Epithelial cell of prostate (primary cell): Measurements from ENCODE around the gene TLR10.
"Not testable (repeated sequence)": the region's sequence is repeated elsewhere in the genome, so short reads cannot be mapped to it uniquely, and the experiment has no call there.

Source experiments
- DNase-seq: peaks from one replicate; pipeline ENCODE4 v3.0.0-alpha.2; 2011; ENCODE audit warnings: low read depth, low spot score
- H3K27ac ChIP-seq: fragments of 450-650 bp; 2 replicates; pipeline ENCODE4 v1.5.1; 2017; ENCODE audit warnings: mild to moderate bottlenecking

TLR10 gene

GRCh38 chr4:38769857-38770256 lies 12.9 kb downstream of the TLR10 start:
- DNase-seq = no peak
- H3K27ac ChIP-seq = no peak overlapping the region

DNA sequence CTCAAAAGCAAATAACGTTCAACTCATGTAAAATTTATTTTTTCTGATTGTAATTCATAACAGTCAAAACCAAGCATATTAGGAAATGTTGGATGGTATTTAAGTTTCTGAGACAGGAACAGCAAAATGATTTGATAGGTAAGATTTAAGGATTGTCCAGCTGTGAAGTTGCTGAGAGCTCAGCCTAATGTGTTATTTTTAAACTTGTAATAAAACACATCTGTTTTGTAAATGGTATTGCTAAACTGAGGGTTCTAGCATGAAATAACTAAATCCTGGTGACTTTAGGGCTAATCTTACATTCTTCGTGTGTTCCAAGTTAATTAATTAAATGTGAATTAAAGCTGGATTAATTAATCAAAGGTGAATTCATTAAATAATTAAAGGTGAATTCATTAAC lies 13.3 kb downstream of the TLR10 start:
- no peak for DNase-seq
- no peak overlapping the region for H3K27ac ChIP-seq

DNA sequence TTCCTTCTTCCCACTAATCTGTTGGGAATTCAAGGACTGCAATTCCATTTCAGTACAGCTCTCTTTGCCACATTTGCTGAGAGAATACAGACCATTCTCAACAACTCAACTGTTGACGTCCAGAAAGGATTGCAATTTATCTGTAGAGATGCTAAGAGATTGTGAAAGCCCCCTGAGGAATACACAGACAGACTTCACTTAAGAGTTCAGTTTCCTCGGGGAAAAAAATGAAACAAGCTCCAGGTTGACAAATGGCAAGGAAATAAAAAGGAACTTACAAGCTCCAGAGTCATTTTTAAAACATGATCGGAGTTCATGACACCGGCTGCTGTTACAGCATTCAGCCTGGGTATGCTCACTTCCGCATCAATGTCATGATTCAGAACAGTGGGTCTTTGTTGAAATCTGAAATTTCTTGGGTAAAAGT lies 13.8 kb downstream of the TLR10 start:
- no peak for DNase-seq
- no peak overlapping the region for H3K27ac ChIP-seq

DNA sequence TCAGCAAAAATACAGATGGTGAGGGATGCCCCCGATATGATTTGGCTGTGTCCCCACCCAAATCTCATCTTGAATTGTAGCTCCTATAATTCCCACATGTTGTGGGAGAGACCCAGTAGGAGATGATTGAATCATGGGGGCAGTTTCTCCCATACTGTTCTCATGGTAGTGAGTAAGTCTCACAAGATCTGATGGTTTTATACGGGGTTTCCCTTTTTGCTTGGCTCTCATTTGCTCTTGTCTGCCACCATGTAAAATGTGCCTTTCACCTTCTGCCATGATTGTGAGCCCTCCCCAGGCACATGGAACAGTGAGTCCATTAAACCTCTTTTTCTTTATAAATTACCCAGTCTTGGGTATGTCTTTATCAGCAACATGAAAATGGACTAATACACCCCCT lies 15.8 kb downstream of the TLR10 start:
- not testable (repeated sequence) for DNase-seq, H3K27ac ChIP-seq

DNA sequence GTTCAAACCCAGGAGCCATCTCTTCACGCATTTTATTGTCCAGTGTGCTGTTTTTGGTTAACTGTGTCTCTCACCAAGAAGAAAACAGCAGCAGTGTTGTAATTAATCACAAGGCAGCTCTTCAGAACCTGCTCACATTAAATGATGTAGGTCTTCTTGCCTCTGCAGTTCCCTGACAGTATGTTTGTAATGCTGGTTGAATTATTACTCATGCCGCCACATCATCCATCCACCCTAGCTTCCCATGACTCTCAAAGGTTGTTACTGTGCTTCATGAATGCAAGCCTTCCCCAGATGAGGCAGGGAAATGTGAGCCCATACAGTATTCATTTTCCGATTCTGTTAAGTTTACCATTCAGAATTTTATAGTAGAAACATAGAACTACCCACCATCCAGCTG lies 17.4 kb downstream of the TLR10 start:
- peak; percentile 51 for DNase-seq
- no peak overlapping the region for H3K27ac ChIP-seq

GRCh38 chr4:38764277-38764676 lies 18.5 kb downstream of the TLR10 start:
- no peak for DNase-seq
- no peak overlapping the region for H3K27ac ChIP-seq

- no peak overlapping the region for H3K27ac ChIP-seq
- DNase-seq = no peak
Measured at GRCh38 chr4:38762560-38762959, 20.2 kb downstream of the TLR10 start.

GRCh38 chr4:38759790-38760122 lies 23.0 kb downstream of the TLR10 start:
- no peak overlapping the region for H3K27ac ChIP-seq
- DNase-seq = no peak

DNA sequence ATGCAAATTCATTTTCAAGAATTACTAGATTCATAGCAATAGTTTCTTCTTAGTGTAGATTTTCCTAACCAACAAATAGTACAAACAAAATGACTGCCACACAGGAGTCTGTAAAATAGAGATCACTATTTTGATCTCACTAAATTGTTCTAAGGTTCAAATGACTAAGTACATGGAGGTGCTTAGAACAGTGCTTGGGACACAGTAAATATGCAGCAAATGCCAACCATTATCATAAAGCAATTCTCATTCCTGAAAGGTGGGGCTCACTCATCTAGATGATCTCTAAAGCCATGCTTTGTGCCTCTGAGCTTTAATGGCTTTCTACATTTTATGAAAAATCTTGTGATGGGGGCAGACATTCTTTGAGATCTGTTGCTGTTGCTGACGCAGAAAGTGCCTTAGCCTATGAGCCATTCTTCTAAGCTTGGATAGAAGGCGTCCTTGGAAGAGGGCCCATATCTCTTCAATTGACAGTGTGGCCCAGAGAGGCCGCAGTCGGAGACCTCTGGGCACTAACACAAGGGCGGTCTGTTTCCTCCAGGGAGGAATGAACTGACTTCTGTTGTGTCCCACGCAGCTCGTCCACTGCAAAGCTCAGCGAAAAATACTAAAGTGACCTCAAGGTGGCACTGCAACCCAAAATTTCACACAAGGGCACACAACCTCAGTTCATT lies 23.5 kb downstream of the TLR10 start:
- no peak overlapping the region for H3K27ac ChIP-seq
- DNase-seq = no peak

DNA sequence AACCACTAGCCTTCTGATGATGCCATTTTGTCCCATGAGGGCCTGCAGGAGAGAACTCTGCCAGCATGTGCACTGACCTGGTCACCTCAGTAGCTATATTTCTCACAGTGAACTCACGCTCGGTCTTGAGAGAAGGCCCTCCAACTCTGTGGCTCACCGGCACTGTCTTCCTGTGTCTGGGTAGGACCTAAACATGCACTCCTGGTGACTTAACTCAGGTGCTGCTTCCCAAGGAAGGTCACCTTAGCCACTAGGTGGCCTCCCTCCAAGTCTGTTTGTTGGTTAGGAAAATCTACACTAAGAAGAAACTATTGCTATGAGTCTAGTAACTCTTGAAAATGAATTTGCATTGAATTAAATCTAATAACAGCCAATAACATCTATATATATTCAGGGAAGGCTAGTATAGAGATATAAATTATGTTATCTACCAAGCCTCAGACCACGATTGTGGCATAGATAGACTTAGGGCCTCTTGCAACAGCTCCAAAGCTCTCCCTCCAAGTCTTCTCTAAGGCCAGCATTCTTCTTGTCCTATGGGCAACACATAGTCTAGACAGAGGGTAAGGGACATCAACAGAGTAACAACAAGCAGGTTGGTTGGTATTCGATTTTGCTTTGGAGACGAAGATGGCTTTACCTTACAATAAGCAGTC lies 24.7 kb downstream of the TLR10 start:
- no peak overlapping the region for H3K27ac ChIP-seq

GRCh38 chr4:38752941-38753806 lies 29.6 kb downstream of the TLR10 start:
- DNase-seq = peak; percentile 55

More for the DNA sequence above, 24.7 kb downstream of the TLR10 start:
- DNase-seq = no peak

DNA sequence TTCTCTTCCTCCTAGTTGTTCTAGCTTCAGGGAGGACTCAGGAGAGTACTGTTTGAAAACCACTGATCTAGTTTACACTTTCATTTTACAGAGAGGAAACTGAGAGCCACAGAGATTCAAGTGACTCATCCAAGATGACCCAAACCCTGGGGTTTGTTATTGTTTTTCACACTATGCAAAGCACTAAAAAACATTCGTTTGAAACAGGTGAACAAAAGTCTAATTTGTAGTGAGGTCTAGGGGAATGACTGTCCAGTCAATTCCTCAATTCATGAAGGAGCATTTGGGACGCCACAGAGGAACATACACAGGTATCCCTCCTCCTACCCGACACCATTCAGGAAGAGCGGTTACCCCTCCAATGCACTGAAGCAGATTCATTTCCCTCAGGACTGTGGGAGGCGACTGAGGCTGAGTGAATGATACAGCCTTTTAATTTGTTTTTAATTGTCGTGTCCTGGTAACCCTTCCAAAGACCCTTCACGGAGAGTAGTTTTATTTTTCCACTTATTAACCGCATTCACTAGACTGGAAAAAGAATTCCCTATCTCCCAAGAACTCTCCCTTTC lies 30.3 kb downstream of the TLR10 start:
- no peak for DNase-seq

More at GRCh38 chr4:38752941-38753806, 29.6 kb downstream of the TLR10 start:
- peak overlapping the region; percentile 11 for H3K27ac ChIP-seq

DNA sequence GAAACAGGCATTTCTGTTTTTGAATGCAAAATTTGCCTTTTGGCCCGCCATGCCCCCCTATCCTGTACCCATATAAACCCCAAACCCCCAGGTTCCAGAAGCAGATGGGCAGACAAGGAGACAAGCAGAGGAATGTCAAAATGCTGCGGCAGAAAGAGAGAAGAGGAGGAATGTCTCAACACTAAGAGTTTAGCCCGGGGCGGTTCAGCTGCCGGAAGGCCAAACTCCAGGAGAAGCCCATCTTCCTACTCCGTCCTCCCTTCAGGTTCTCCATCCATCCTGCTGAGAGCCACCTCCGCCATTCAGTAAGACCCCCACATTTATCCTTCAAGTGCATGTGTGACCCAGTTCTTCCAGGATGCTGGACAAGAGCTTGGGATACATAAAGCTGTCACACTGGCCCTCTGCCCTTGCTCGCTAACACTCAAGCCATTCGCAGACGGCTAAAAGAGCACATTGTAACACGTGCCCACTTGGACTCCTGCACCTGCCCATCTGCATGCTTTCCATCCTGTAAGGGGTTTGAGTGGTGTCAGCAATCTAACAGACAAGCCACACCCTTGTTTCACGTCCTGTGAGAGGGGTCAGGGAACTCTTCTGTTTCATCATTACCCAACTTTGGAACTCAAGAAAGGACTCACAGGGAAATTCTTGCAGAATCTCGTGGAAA lies 31.3 kb downstream of the TLR10 start:
- no peak overlapping the region for H3K27ac ChIP-seq
- DNase-seq = no peak

More for the DNA sequence above, 30.3 kb downstream of the TLR10 start:
- peak overlapping the region; percentile 11 for H3K27ac ChIP-seq

- DNase-seq = no peak
- no peak overlapping the region for H3K27ac ChIP-seq
Measured at GRCh38 chr4:38749336-38749735, 33.5 kb downstream of the TLR10 start.

- no peak for DNase-seq
- H3K27ac ChIP-seq = no peak overlapping the region
Measured at GRCh38 chr4:38747629-38748028, 35.2 kb downstream of the TLR10 start.

- no peak for DNase-seq
- no peak overlapping the region for H3K27ac ChIP-seq
Measured at GRCh38 chr4:38745881-38746280, 36.9 kb downstream of the TLR10 start.

GRCh38 chr4:38743866-38744265 lies 38.9 kb downstream of the TLR10 start:
- no peak for DNase-seq
- H3K27ac ChIP-seq = no peak overlapping the region

DNA sequence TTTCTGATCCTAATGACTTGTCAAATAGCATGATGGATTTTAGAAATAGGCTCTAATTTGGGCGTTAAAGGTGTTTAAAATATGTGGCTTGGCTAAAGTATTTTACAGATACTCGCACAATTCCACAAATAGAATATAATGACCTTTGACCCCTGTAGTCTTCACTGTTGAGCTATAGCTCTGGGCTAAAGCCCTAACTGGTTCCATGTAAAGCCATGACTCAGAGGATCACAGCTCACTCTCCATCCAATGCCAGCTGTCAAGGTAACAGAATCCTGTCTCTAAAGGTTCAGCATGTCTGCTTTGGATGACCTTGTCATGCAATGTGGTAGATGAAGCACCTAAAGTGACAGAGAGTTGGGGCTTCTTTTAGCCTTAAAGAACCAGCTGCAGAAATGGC lies 42.5 kb downstream of the TLR10 start:
- no peak overlapping the region for H3K27ac ChIP-seq
- DNase-seq = no peak

- no peak for DNase-seq
- no peak overlapping the region for H3K27ac ChIP-seq
Measured at GRCh38 chr4:38738940-38739803, 43.6 kb downstream of the TLR10 start.
